Neuronal stem cell (in vitro differentiated cells): ENCODE measurements around the gene BLACAT1.

Source experiments
- DNase-seq: peaks from one replicate; pipeline ENCODE4 v3.0.0-alpha.2; 2013; ENCODE audit warnings: low spot score
- H2AFZ ChIP-seq: one replicate; pipeline ENCODE4 v1.6.1; 2013; ENCODE audit warnings: mild to moderate bottlenecking, low read length, inconsistent platforms
- H2AK5ac ChIP-seq: 2 replicates; pipeline ENCODE4 v1.6.1; 2013; ENCODE audit warnings: low read depth, mild to moderate bottlenecking, inconsistent platforms, low read length, moderate library complexity, mixed read lengths
- H2BK120ac ChIP-seq: 2 replicates; pipeline ENCODE4 v1.6.1; 2013; ENCODE audit warnings: low read depth, mild to moderate bottlenecking, inconsistent platforms, low read length, moderate library complexity, mixed read lengths
- H2BK12ac ChIP-seq: one replicate; pipeline ENCODE4 v1.6.1; 2013; ENCODE audit warnings: low read length, inconsistent platforms
- H2BK15ac ChIP-seq: 2 replicates; pipeline ENCODE4 v1.6.1; 2013; ENCODE audit warnings: mild to moderate bottlenecking, low read length, inconsistent platforms, mixed read lengths
- H2BK5ac ChIP-seq: one replicate; pipeline ENCODE4 v1.6.1; 2013; ENCODE audit warnings: inconsistent platforms, mild to moderate bottlenecking, low read length, moderate library complexity
- H3K14ac ChIP-seq: one replicate; pipeline ENCODE4 v1.6.1; 2013; ENCODE audit warnings: low read length, inconsistent platforms
- H3K18ac ChIP-seq: 2 replicates; pipeline ENCODE4 v1.6.1; 2013; ENCODE audit warnings: low read length, inconsistent platforms
- H3K23ac ChIP-seq: 2 replicates; pipeline ENCODE4 v1.6.1; 2013; ENCODE audit warnings: low read depth, mild to moderate bottlenecking, mixed read lengths, low read length, inconsistent platforms; ENCODE audit not compliant: poor library complexity
- H3K27ac ChIP-seq: replicated peaks from 3 replicates; pipeline ENCODE4 v1.5.1; 2013; ENCODE audit warnings: low read length, inconsistent platforms
- H3K27me3 ChIP-seq, 3 experiments: 2 replicates each; pipeline ENCODE4 v1.6.1; 2013; ENCODE audit warnings: low read length in 3 of 3, mild to moderate bottlenecking in 2 of 3, inconsistent platforms in 1 of 3, low read depth in 1 of 3, mixed read lengths in 1 of 3, moderate library complexity in 1 of 3; ENCODE audit not compliant: control insufficient read depth in 3 of 3, insufficient read depth in 3 of 3
- H3K36me3 ChIP-seq, 2 donors: replicated peaks in 1 of 2; 2 replicates each; pipeline ENCODE4 v1.6.1; 2013; ENCODE audit warnings: low read length in 2 of 2; ENCODE audit not compliant: control insufficient read depth in 2 of 2, insufficient read depth in 2 of 2
- H3K4ac ChIP-seq: 2 replicates; pipeline ENCODE4 v1.6.1; 2013; ENCODE audit warnings: inconsistent platforms, mild to moderate bottlenecking, low read length, moderate library complexity
- H3K4me1 ChIP-seq, 2 donors: 1 replicate in 1 of 2; 2 replicates in 1 of 2; pipeline ENCODE4 v1.6.1; 2013; ENCODE audit warnings: low read length in 2 of 2, low read depth in 1 of 2; ENCODE audit not compliant: control insufficient read depth in 2 of 2, insufficient read depth in 1 of 2
- H3K4me2 ChIP-seq: one replicate; pipeline ENCODE4 v1.6.1; 2013; ENCODE audit warnings: mild to moderate bottlenecking, low read length, inconsistent platforms; ENCODE audit not compliant: insufficient read depth, poor library complexity, severe bottlenecking
- H3K4me3 ChIP-seq, 2 donors: 2 replicates each; pipeline ENCODE4 v1.5.1; 2013; ENCODE audit warnings: low read length in 2 of 2, mild to moderate bottlenecking in 2 of 2, inconsistent platforms in 1 of 2, moderate library complexity in 1 of 2
- H3K79me1 ChIP-seq: one replicate; pipeline ENCODE4 v1.6.1; 2013; ENCODE audit warnings: low read depth, mild to moderate bottlenecking, inconsistent platforms, low read length, moderate library complexity
- H3K9ac ChIP-seq: one replicate; pipeline ENCODE4 v1.6.1; 2013; ENCODE audit warnings: mild to moderate bottlenecking, low read depth, low read length, inconsistent platforms; ENCODE audit not compliant: poor library complexity
- H3K9me3 ChIP-seq, 2 donors: replicated peaks in 1 of 2; 2 replicates each; pipeline versions ENCODE3 to v1.6.1; 2013; ENCODE audit warnings: low read length in 2 of 2, mild to moderate bottlenecking in 2 of 2, inconsistent platforms in 1 of 2, low read depth in 1 of 2, mixed read lengths in 1 of 2, moderate library complexity in 1 of 2; ENCODE audit not compliant: control insufficient read depth in 2 of 2, insufficient read depth in 1 of 2
- H4K8ac ChIP-seq: one replicate; pipeline ENCODE4 v1.6.1; 2013; ENCODE audit warnings: low read depth, mild to moderate bottlenecking, inconsistent platforms, low read length, moderate library complexity
- H4K91ac ChIP-seq: one replicate; pipeline ENCODE4 v1.6.1; 2013; ENCODE audit warnings: low read length, low read depth, mild to moderate bottlenecking, inconsistent platforms; ENCODE audit not compliant: poor library complexity
- WGBS, 2 donors: extraction: QIAGEN DNeasy Blood & Tissue Kit; methylation state at CpG; one replicate each; pipeline ENCODE4 v1.1.7; 2013; ENCODE audit warnings: missing lambda C conversion rate in 2 of 2, mixed read lengths in 1 of 2; ENCODE audit not compliant: insufficient read length in 2 of 2, insufficient replicate concordance in 1 of 2; ENCODE audit errors: extremely low coverage in 2 of 2; 5-methylcytosine and 5-hydroxymethylcytosine counted together

Gene BLACAT1

DNA sequence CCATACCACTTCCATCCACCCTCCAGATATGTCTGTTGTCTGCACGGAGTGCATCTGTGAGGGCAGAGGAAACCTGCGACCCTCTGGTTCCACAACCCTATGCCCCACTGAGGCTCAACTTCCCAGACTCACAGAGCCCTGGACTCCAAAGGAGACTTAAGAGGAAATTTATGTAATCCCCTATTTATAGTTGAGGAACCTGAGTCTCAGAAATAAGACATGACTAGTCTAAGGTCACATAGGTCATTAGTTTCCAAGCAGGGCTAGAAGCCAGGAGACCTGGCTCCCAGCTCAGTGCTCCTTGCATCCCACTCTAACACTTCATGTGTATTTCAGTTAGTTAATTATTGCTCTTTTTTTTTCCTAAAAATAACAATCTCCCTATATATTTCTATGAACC lies 18.3 kb downstream of the BLACAT1 start:
- no peak overlapping the region for H3K14ac ChIP-seq
- H3K4ac ChIP-seq = no peak overlapping the region
- H2AK5ac ChIP-seq = no peak overlapping the region
- H3K79me1 ChIP-seq = peaks cover 4% of the 10 kb centered on the region
- peaks cover 0 to 15% of the 10 kb centered on the region in 2 donors for H3K36me3 ChIP-seq
- no peak overlapping the region for H2BK5ac ChIP-seq
- H2AFZ ChIP-seq = no peak overlapping the region
- no peak overlapping the region for H4K8ac ChIP-seq
- peaks cover 0 to 63% (median 0%) of the 10 kb centered on the region in 3 experiments for H3K27me3 ChIP-seq
- H3K9ac ChIP-seq = no peak overlapping the region
- no peak overlapping the region for H2BK12ac ChIP-seq
- peaks cover 21 to 50% of the 10 kb centered on the region in 2 donors for H3K4me1 ChIP-seq
- no peak overlapping the region for H3K18ac ChIP-seq
- H3K4me2 ChIP-seq = no peak overlapping the region
- no peaks in the 10 kb centered on the region for H3K9me3 ChIP-seq
- no peak overlapping the region for H2BK120ac ChIP-seq
- no peak overlapping the region for H3K23ac ChIP-seq
- no peak overlapping the region for H4K91ac ChIP-seq
- H2BK15ac ChIP-seq = no peak overlapping the region
- no CpG with 5 or more reads among the region's 2 CpGs for WGBS, 2 donors
- H3K4me3 ChIP-seq = no peak overlapping the region
- no peak for DNase-seq
- no peak overlapping the region for H3K27ac ChIP-seq

GRCh38 chr1:205436776-205437410 lies 19.0 kb downstream of the BLACAT1 start:
- DNase-seq = no peak
- Histone ChIP-seq H3K9ac (no peak overlapping the region), H3K14ac (no peak overlapping the region), H3K4me3 (no peak overlapping the region), H3K23ac (no peak overlapping the region), H2AK5ac (no peak overlapping the region), H2AFZ (no peak overlapping the region), H3K27me3 (peaks cover 0 to 67% (median 0%) of the 10 kb centered on the region in 3 experiments), H2BK15ac (no peak overlapping the region), H3K4me1 (peaks cover 15 to 45% of the 10 kb centered on the region in 2 donors), H3K4me2 (no peak overlapping the region), H2BK120ac (no peak overlapping the region), H3K27ac (no peak overlapping the region), H4K91ac (no peak overlapping the region), H3K9me3 (no peaks in the 10 kb centered on the region), H3K36me3 (peaks cover 0 to 15% of the 10 kb centered on the region in 2 donors), H3K18ac (no peak overlapping the region), H2BK5ac (no peak overlapping the region), H3K4ac (no peak overlapping the region), H2BK12ac (no peak overlapping the region), H4K8ac (no peak overlapping the region), H3K79me1 (peaks cover 4% of the 10 kb centered on the region)
- no CpG with 5 or more reads among the region's 5 CpGs for WGBS, 2 donors

- Histone ChIP-seq H3K18ac (no peak overlapping the region), H3K4me2 (no peak overlapping the region), H3K14ac (no peak overlapping the region), H3K36me3 (peaks cover 0 to 15% of the 10 kb centered on the region in 2 donors), H2AFZ (no peak overlapping the region), H2BK120ac (no peak overlapping the region), H3K4me3 (no peak overlapping the region), H3K23ac (no peak overlapping the region), H3K4ac (no peak overlapping the region), H3K27ac (no peak overlapping the region), H2BK5ac (no peak overlapping the region), H2AK5ac (no peak overlapping the region), H3K9ac (no peak overlapping the region), H3K27me3 (peaks cover 0 to 70% (median 0%) of the 10 kb centered on the region in 3 experiments), H2BK15ac (no peak overlapping the region), H2BK12ac (no peak overlapping the region), H3K79me1 (peaks cover 4% of the 10 kb centered on the region), H4K8ac (no peak overlapping the region), H3K9me3 (no peaks in the 10 kb centered on the region), H3K4me1 (peaks cover 4 to 40% of the 10 kb centered on the region in 2 donors), H4K91ac (no peak overlapping the region)
- WGBS, 2 donors = no CpG with 5 or more reads among the region's 11 CpGs
- DNase-seq = no peak
Observed at GRCh38 chr1:205435578-205436573, 20.0 kb downstream of the BLACAT1 start.

DNA sequence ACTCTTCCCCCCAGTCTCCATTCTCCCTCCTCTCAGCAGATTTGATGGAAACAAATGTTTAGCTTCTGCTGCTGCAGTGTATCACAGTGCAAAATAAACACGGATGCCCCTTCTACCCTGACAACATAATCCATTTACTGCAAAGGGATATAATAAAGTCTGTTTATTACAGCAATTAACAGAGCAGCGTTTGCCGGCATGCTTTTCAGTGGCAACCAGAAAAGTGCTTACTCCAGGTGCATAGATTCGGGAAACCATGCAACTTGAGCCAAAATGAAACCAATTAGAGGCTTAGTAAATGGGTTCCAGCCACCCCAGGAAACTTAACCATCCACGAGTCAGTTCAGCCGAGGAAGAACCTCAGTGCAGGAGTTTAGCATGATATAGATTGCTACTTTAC lies 21.1 kb downstream of the BLACAT1 start:
- no peak overlapping the region for H2AFZ ChIP-seq
- H3K36me3 ChIP-seq = peaks cover 0 to 6% of the 10 kb centered on the region in 2 donors
- no peak overlapping the region for H3K9ac ChIP-seq
- H3K23ac ChIP-seq = no peak overlapping the region
- no peaks in the 10 kb centered on the region for H3K9me3 ChIP-seq
- H3K27me3 ChIP-seq = peaks cover 0 to 70% (median 0%) of the 10 kb centered on the region in 3 experiments
- H3K4me2 ChIP-seq = no peak overlapping the region
- no peak overlapping the region for H2BK12ac ChIP-seq
- DNase-seq = no peak
- no peaks in the 10 kb centered on the region for H3K79me1 ChIP-seq
- no peak overlapping the region for H2BK120ac ChIP-seq
- WGBS, 2 donors = no CpG with 5 or more reads among the region's 6 CpGs
- no peak overlapping the region for H3K14ac ChIP-seq
- no peak overlapping the region for H4K8ac ChIP-seq
- H3K27ac ChIP-seq = no peak overlapping the region
- no peak overlapping the region for H2BK5ac ChIP-seq
- peaks cover 0 to 36% of the 10 kb centered on the region in 2 donors for H3K4me1 ChIP-seq
- H3K4me3 ChIP-seq = no peak overlapping the region
- H4K91ac ChIP-seq = no peak overlapping the region
- no peak overlapping the region for H2BK15ac ChIP-seq
- H3K4ac ChIP-seq = no peak overlapping the region
- H2AK5ac ChIP-seq = no peak overlapping the region
- no peak overlapping the region for H3K18ac ChIP-seq
